Measurements from ENCODE around the gene SLC23A2. TPM values are rescaled to one million over a fixed set of nuclear protein-coding genes. Genes with fewer than 3 reads are reported as not detected.

The SLC23A2 gene
- total and polyA plus RNA-seq, 4 donors, result 9.1 to 48.4 (median 14.7) TPM

- Histone ChIP-seq H3K4me3 (ENCODE audit: low read depth in 1 of 3, low read length in 3 of 3) (no peak overlapping the region), H3K27ac (ENCODE audit: low read depth in 1 of 2, low read length in 2 of 2) (no peak overlapping the region), H3K27me3 (ENCODE audit: control insufficient read depth in 4 of 4, insufficient read depth in 4 of 4, low read length in 3 of 4) (no peaks in the 10 kb centered on the region), H3K9ac (ENCODE audit: low read depth in 1 of 2, low read length in 2 of 2) (no peak overlapping the region), H3K36me3 (ENCODE audit: control insufficient read depth in 4 of 4, insufficient read depth in 3 of 4, low read depth in 1 of 4, low read length in 3 of 4) (peaks cover 6 to 78% (median 64%) of the 10 kb centered on the region in 4 donors), H3K4me1 (ENCODE audit: control insufficient read depth in 4 of 4, insufficient read depth in 4 of 4, low read length in 3 of 4) (no peaks in the 10 kb centered on the region), H3K9me3 (ENCODE audit: control insufficient read depth in 4 of 4, low read length in 3 of 4) (no peaks in the 10 kb centered on the region)
- 90% methylated on average over 8 of the region's 8 CpGs for WGBS
- no peak for DNase-seq (ENCODE audit: low spot score)
- TF ChIP-seq REST (IDR thresholded peaks at IDR 0.05) (peak; percentile 45), FOXA1 (IDR thresholded peaks at IDR 0.05) (no peak)
Observed at GRCh38 chr20:4886771-4887527, 114.4 kb downstream of the SLC23A2 start.

DNA sequence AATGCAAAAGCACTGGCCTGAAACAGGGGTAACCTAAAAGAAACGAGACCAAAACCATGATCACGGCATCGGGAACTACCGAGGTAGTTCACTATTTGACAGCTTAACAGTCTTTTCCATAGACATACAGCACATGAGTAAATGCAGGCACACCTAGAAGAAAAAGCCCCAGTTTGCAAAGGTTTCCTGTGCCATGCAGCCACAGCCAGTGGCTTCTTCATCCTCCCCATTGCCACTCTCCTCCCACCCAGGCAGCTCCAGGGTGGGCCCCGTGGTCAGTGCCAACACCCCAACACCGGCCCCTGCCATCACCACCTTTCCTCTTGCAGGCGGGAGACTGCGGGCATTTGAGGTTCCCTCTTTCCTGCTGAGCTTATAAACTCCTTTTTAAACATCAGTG, 115.4 kb downstream of the SLC23A2 start:
- TF ChIP-seq JUND (IDR thresholded peaks at IDR 0.05), result no peak
- H3K9ac ChIP-seq (ENCODE audit: low read depth in 1 of 2, low read length in 2 of 2), result no peak overlapping the region
- 87% methylated on average over 8 of the region's 8 CpGs for WGBS
- no peaks in the 10 kb centered on the region for H3K9me3 ChIP-seq (ENCODE audit: control insufficient read depth in 4 of 4, low read length in 3 of 4)
- no peaks in the 10 kb centered on the region for H3K4me1 ChIP-seq (ENCODE audit: control insufficient read depth in 4 of 4, insufficient read depth in 4 of 4, low read length in 3 of 4)
- DNase-seq (ENCODE audit: low spot score), result no peak
- peaks cover 6 to 88% (median 70%) of the 10 kb centered on the region in 4 donors for H3K36me3 ChIP-seq (ENCODE audit: control insufficient read depth in 4 of 4, insufficient read depth in 3 of 4, low read depth in 1 of 4, low read length in 3 of 4)
- H3K4me3 ChIP-seq (ENCODE audit: low read depth in 1 of 3, low read length in 3 of 3), result no peak overlapping the region
- H3K27me3 ChIP-seq (ENCODE audit: control insufficient read depth in 4 of 4, insufficient read depth in 4 of 4, low read length in 3 of 4), result no peaks in the 10 kb centered on the region
- H3K27ac ChIP-seq (ENCODE audit: low read depth in 1 of 2, low read length in 2 of 2), result no peak overlapping the region

DNA sequence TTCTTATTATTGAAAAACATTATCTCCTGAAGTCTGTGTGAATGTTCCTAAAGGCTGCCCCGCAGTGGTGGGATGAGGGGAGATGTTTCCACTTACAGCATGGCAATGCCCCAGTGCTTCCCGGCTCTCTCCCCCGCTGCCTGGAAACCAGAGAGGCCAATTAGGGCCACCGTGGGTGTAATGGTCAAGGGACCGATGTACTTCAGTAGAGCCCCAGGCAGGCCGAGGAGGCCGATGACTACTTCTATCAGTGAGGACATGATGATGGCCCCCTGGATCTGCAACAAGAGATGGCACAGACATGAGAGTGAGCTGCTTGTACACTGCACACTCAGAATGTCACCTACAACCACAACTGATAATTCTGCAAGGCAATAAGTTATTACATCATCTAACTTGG, 117.8 kb downstream of the SLC23A2 start:
- Histone ChIP-seq H3K9me3 (ENCODE audit: control insufficient read depth in 4 of 4, low read length in 3 of 4) (no peaks in the 10 kb centered on the region), H3K27me3 (ENCODE audit: control insufficient read depth in 4 of 4, insufficient read depth in 4 of 4, low read length in 3 of 4) (no peaks in the 10 kb centered on the region), H3K36me3 (ENCODE audit: control insufficient read depth in 4 of 4, insufficient read depth in 3 of 4, low read depth in 1 of 4, low read length in 3 of 4) (peaks cover 2 to 85% (median 74%) of the 10 kb centered on the region in 4 donors), H3K9ac (ENCODE audit: low read depth in 1 of 2, low read length in 2 of 2) (no peak overlapping the region), H3K4me1 (ENCODE audit: control insufficient read depth in 4 of 4, insufficient read depth in 4 of 4, low read length in 3 of 4) (no peaks in the 10 kb centered on the region), H3K27ac (ENCODE audit: low read depth in 1 of 2, low read length in 2 of 2) (peak overlapping the region in 1 of 2 donors; percentile 26), H3K4me3 (ENCODE audit: low read depth in 1 of 3, low read length in 3 of 3) (no peak overlapping the region)
- TF ChIP-seq RXRA (IDR thresholded peaks at IDR 0.05) (no peak), EGR1 (IDR thresholded peaks at IDR 0.05; ENCODE audit: low read depth in 2 of 2) (no peak), YY1 (IDR thresholded peaks at IDR 0.05) (no peak), RAD21 (IDR thresholded peaks at IDR 0.05) (no peak)
- TF ChIP-seq, protein P1, sequence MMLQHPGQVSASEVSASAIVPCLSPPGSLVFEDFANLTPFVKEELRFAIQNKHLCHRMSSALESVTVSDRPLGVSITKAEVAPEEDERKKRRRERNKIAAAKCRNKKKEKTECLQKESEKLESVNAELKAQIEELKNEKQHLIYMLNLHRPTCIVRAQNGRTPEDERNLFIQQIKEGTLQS (IDR thresholded peaks at IDR 0.05), result no peak
- DNase-seq (ENCODE audit: low spot score), result no peak
- WGBS, result 83% methylated on average over 7 of the region's 7 CpGs

DNA sequence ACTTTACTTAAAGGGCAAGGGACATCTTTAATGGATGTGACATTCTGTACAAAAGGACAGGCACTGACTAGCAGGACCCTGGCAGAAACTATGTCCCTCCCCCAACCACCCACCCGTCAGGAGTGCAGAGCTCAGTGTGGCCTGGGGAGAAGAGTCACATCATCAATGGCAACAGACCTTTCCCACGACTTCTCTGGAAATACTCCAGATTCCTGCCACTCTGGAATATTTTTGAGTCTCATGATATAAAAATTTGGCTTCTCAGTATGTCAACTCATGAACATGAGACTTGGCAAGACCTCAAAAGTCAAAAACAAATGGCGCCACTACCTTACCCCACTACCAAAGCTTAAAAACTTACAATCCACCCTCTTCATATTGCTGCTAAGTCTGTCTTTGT, 118.3 kb downstream of the SLC23A2 start:
- Histone ChIP-seq H3K27ac (ENCODE audit: low read depth in 1 of 2, low read length in 2 of 2) (no peak overlapping the region), H3K4me3 (ENCODE audit: low read depth in 1 of 3, low read length in 3 of 3) (no peak overlapping the region), H3K36me3 (ENCODE audit: control insufficient read depth in 4 of 4, insufficient read depth in 3 of 4, low read depth in 1 of 4, low read length in 3 of 4) (peaks cover 0 to 82% (median 73%) of the 10 kb centered on the region in 4 donors), H3K4me1 (ENCODE audit: control insufficient read depth in 4 of 4, insufficient read depth in 4 of 4, low read length in 3 of 4) (no peaks in the 10 kb centered on the region), H3K27me3 (ENCODE audit: control insufficient read depth in 4 of 4, insufficient read depth in 4 of 4, low read length in 3 of 4) (no peaks in the 10 kb centered on the region), H3K9me3 (ENCODE audit: control insufficient read depth in 4 of 4, low read length in 3 of 4) (no peaks in the 10 kb centered on the region), H3K9ac (ENCODE audit: low read depth in 1 of 2, low read length in 2 of 2) (no peak overlapping the region)
- TF ChIP-seq HNF4A (conservative IDR thresholded peaks at IDR 0.05), result no peak
- no peak for TF ChIP-seq RXRA (IDR thresholded peaks at IDR 0.05)
- no peak for DNase-seq (ENCODE audit: low spot score)
- whole genome bisulfite sequencing, result 77% methylated on average over 3 of the region's 3 CpGs

Measured in liver (tissue), 9 donors.